Lung (tissue), 12 donors: ENCODE results near the gene OSMR. TPM values are rescaled to one million over a fixed set of nuclear protein-coding genes. Genes with fewer than 3 reads are reported as not detected.

ENCODE experiments used
- ATAC-seq: fragments of 200-7000 bp; cut with Tn5 transposase; one replicate; pipeline ENCODE4 v1.9.1; 2020; ENCODE audit warnings: moderate number of reproducible peaks; ENCODE audit not compliant: insufficient read depth, low FRiP score
- DNase-seq, 3 donors: peaks; one replicate each; pipeline ENCODE4 v3.0.0-alpha.2; 2013 to 2017
- H3K27ac ChIP-seq, 2 donors: one replicate each; pipeline ENCODE4 v1.5.1; 2013; ENCODE audit warnings: mild to moderate bottlenecking in 2 of 2, moderate library complexity in 2 of 2, control low read depth in 1 of 2, inconsistent platforms in 1 of 2, low read depth in 1 of 2, low read length in 1 of 2
- H3K27me3 ChIP-seq, 3 donors: one replicate each; pipeline ENCODE4 v1.5.1; 2013; ENCODE audit warnings: low read length in 2 of 3; ENCODE audit not compliant: control insufficient read depth in 3 of 3, insufficient read depth in 3 of 3
- H3K36me3 ChIP-seq, 4 donors: one replicate each; pipeline ENCODE4 v1.5.1; 2013; ENCODE audit warnings: low read length in 4 of 4, mild to moderate bottlenecking in 1 of 4, moderate library complexity in 1 of 4; ENCODE audit not compliant: control insufficient read depth in 4 of 4, insufficient read depth in 4 of 4
- H3K4me1 ChIP-seq, 5 donors: one replicate each; pipeline ENCODE4 v1.5.1; 2013; ENCODE audit warnings: low read length in 5 of 5, mild to moderate bottlenecking in 2 of 5, moderate library complexity in 1 of 5; ENCODE audit not compliant: control insufficient read depth in 5 of 5, insufficient read depth in 5 of 5
- H3K4me3 ChIP-seq: one replicate; pipeline ENCODE4 v1.5.1; 2013; ENCODE audit warnings: mild to moderate bottlenecking, control low read depth, moderate library complexity
- H3K9ac ChIP-seq, 2 donors: one replicate each; pipeline ENCODE4 v1.5.1; 2013; ENCODE audit warnings: low read length in 2 of 2, control low read depth in 1 of 2; ENCODE audit not compliant: insufficient read depth in 1 of 2
- H3K9me3 ChIP-seq, 4 donors: one replicate each; pipeline ENCODE4 v1.5.1; 2013; ENCODE audit warnings: low read length in 3 of 4, mild to moderate bottlenecking in 1 of 4, moderate library complexity in 1 of 4; ENCODE audit not compliant: control insufficient read depth in 4 of 4, insufficient read depth in 3 of 4
- CTCF ChIP-seq: IDR thresholded peaks from 2 replicates; pipeline ENCODE4 v1.5.1; 2012; ENCODE audit warnings: mild to moderate bottlenecking; ENCODE audit errors: control extremely low read depth, extremely low read depth
- WGBS, 2 donors: extraction: QIAGEN DNeasy Blood & Tissue Kit; methylation state at CpG; one replicate each; pipeline ENCODE4 v1.1.7; 2013; 5-methylcytosine and 5-hydroxymethylcytosine counted together
- polyA plus RNA-seq, 2 donors: library from polyadenylated mRNA; stranded (reverse); fragments of 200-250 nt; gene quantifications; one replicate each; pipeline ENCODE4 v1.2.1, GENCODE V29; 2013
- total RNA-seq, 2 donors: library from RNA; depleted of rRNA in 1 of 2; stranded (reverse); fragments of >200 nt in 1 of 2; gene quantifications; one replicate each; pipeline ENCODE4 v1.2.1, GENCODE V29; 2014 to 2021
- donor health status: control.
- donor health status: control.
- donor health status: Bipolar disorder and iron deficiency.
- donor health status: healthy.
- donor health status: DM: yes; HTN: yes; CAD: no.

OSMR gene
- total and polyA plus RNA-seq, 4 donors = 15.4 to 72.8 (median 57.4) TPM

DNA sequence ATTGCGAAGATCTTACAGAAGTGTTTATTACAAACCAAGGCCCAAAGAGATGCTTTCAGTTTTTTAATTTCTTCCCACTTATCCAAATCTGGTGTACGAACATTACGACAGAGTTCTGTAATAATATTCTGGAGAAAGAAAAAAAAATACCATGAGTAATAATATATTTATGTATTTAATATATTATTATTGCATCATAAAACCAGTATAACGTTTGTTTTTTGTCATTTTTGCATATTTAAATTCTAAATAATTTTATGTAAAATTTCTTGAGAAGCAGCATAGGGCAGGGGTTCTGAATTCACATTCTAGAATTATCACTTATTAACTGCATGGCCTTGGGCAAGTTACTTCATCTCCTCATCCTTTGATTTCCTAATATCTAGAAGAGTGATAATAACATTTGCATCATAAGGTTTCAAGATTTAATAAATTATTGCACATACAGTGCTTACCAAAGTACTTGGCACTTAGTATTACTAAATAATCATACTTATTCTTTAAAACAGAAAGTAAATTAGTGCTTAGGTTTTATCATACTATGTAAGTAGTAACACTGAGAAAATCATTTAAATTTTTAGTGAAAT is 107.7 kb downstream of the OSMR start:
- ATAC-seq = no peak

DNA sequence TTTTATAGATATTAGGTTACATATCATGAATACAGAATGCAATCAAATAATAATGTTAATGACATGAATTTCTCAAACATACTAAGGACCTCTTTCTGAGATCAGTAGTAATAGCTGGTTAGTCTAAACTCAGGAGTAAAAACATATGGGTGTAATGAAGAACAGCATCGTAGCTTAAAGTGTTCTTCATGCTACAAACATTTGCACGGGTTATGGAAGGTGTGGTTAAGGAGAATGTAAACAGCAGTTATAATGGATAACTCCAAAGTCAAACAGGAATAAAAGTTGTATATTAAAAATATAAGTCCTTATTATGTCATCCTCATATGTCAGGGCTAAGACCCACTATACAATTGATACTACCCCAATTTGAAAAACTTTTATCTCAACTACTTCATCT is 115.9 kb downstream of the OSMR start:
- no peak overlapping the region for H3K27ac ChIP-seq
- DNase-seq (no peak), ATAC-seq (no peak)
- H3K4me1 ChIP-seq = peaks cover 0 to 4% (median 0%) of the 10 kb centered on the region in 5 donors
- 84 to 91% methylated on average over 2 of the region's 2 CpGs for WGBS, 2 donors
- TF ChIP-seq CTCF = no peak
- H3K4me3 ChIP-seq = no peak overlapping the region
- no peaks in the 10 kb centered on the region for H3K9me3 ChIP-seq
- peaks cover 3 to 28% (median 10%) of the 10 kb centered on the region in 4 donors for H3K36me3 ChIP-seq
- no peaks in the 10 kb centered on the region for H3K27me3 ChIP-seq
- H3K9ac ChIP-seq = no peak overlapping the region

More for the DNA sequence above, 107.7 kb downstream of the OSMR start:
- WGBS, 2 donors = 91 to 95% methylated on average over 4 of the region's 4 CpGs
- Histone ChIP-seq H3K4me3 (no peak overlapping the region), H3K27me3 (no peaks in the 10 kb centered on the region), H3K9me3 (no peaks in the 10 kb centered on the region), H3K36me3 (peaks cover 12 to 48% (median 30%) of the 10 kb centered on the region in 4 donors), H3K4me1 (no peaks in the 10 kb centered on the region), H3K9ac (no peak overlapping the region), H3K27ac (no peak overlapping the region)
- TF ChIP-seq CTCF = no peak
- no peak for DNase-seq

DNA sequence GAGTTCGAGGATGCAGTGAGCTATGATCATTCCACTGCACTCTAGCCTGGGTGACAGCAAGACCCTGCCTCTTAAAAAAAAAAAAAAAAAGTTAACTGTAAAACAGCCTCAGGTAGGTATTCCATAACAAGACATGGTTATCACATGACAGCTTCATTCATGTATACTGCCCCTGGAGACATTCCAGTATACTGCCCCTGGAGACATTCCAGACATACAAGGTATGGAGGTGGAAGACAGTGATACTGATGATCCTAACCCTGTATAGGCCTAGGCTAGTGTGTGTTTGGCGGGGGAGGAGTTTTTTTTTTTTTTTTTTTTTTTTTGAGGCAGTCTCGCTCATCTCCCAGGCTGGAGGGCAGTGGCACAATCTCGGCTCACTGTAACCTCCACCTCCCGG is 122.9 kb downstream of the OSMR start:
- H3K4me3 ChIP-seq = no peak overlapping the region
- ATAC-seq (no peak), DNase-seq (no peak)
- TF ChIP-seq CTCF = no peak
- H3K9ac ChIP-seq = no peak overlapping the region
- peaks cover 0 to 4% (median 0%) of the 10 kb centered on the region in 5 donors for H3K4me1 ChIP-seq
- 94 to 99% methylated on average over 5 of the region's 5 CpGs for WGBS, 2 donors
- no peaks in the 10 kb centered on the region for H3K9me3 ChIP-seq
- no peak overlapping the region for H3K27ac ChIP-seq
- no peaks in the 10 kb centered on the region for H3K27me3 ChIP-seq
- peaks cover 0 to 12% (median 7%) of the 10 kb centered on the region in 4 donors for H3K36me3 ChIP-seq

- ATAC-seq (no peak), DNase-seq (no peak)
- peaks cover 3 to 9% (median 5%) of the 10 kb centered on the region in 4 donors for H3K36me3 ChIP-seq
- no peak overlapping the region for H3K27ac ChIP-seq
- H3K4me3 ChIP-seq = no peak overlapping the region
- no peak overlapping the region for H3K9ac ChIP-seq
- peaks cover 0 to 3% (median 0%) of the 10 kb centered on the region in 5 donors for H3K4me1 ChIP-seq
- no peaks in the 10 kb centered on the region for H3K27me3 ChIP-seq
- H3K9me3 ChIP-seq = no peaks in the 10 kb centered on the region
- no peak for TF ChIP-seq CTCF
Measured at GRCh38 chr5:38978036-38978435, 132.2 kb downstream of the OSMR start.
